ENCODE data around the gene TRMT61A. TPM values are rescaled to one million over a fixed set of nuclear protein-coding genes. Genes with fewer than 3 reads are reported as not detected.

TRMT61A gene
- total and polyA plus RNA-seq, 2 of the 13 experiments (the other 11 are each of a cell fraction or from before 2014, with no cell fraction given) = 6.5 to 13.6 TPM

DNA sequence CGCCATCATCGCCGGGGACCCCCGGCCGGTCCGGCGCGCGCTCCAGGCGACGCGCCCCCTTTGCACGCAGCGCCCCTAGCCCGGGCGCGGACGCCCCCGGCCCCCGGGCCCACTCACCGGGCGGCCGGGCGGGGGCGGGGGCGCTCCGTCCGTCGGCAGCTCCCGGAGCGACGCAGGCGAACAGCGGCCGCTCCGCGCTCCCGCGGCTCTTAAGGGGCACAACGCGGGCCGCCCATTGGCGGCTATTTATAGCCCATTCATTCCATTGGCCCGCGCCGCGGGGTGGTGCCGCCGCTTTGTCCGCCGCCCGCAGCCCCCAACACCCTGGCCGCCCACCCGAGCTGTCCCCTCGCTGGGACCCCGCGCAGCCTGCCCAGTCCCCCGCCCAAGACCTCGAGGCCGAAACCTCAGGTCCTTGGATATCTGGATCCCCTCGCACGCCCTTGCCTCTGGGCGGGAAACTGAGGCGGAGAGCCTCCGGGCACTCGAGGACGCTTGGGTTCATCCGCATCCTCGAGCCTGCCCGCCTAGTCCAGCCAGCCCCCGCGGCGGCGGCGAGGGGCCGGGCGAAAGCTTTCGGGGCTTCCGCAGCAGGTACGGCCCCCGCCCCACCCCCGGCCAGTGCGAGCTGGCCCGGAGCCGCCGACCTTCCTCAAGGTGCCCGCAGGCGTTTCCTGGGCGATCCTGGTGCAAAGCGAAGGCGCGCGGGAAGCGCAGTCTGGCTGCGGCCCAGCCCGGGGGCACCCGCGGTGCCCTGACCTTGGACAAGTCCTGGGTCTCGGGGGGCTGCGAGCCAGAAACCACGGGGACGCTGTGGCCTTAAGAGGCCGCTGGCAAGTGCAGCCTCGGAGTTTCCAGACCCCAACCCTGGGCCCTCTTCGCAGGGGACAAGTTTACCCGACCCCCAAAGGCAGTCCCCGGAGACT, 6.1 kb upstream of the TRMT61A start, which contains the start of gene CKB (continued):
- TF ChIP-seq, protein P1, sequence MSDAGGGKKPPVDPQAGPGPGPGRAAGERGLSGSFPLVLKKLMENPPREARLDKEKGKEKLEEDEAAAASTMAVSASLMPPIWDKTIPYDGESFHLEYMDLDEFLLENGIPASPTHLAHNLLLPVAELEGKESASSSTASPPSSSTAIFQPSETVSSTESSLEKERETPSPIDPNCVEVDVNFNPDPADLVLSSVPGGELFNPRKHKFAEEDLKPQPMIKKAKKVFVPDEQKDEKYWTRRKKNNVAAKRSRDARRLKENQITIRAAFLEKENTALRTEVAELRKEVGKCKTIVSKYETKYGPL (CRISPR knock-in tag; IDR thresholded peaks at IDR 0.05) = no peak
- TF ChIP-seq GZF1 (CRISPR knock-in tag; IDR thresholded peaks at IDR 0.05) = no peak
- no peak for TF ChIP-seq RFX1 (IDR thresholded peaks at IDR 0.05)
- TF ChIP-seq GATAD1 (CRISPR knock-in tag; IDR thresholded peaks at IDR 0.05) = no peak
- TF ChIP-seq ZBTB7B (CRISPR knock-in tag; IDR thresholded peaks at IDR 0.05) = peak; percentile 87
- TF ChIP-seq MYC (CRISPR knock-in tag; IDR thresholded peaks at IDR 0.05; ENCODE audit: borderline replicate concordance) = 0 out of 2 replicates have a peak, but pooled peaks have one; percentile 2
- no peak for TF ChIP-seq ZNF768 (CRISPR knock-in tag; IDR thresholded peaks at IDR 0.05)
- TF ChIP-seq ZNF777 (CRISPR knock-in tag; IDR thresholded peaks at IDR 0.05) = no peak
- no peak for TF ChIP-seq RORA (CRISPR knock-in tag; IDR thresholded peaks at IDR 0.05)
- TF ChIP-seq, protein P2, sequence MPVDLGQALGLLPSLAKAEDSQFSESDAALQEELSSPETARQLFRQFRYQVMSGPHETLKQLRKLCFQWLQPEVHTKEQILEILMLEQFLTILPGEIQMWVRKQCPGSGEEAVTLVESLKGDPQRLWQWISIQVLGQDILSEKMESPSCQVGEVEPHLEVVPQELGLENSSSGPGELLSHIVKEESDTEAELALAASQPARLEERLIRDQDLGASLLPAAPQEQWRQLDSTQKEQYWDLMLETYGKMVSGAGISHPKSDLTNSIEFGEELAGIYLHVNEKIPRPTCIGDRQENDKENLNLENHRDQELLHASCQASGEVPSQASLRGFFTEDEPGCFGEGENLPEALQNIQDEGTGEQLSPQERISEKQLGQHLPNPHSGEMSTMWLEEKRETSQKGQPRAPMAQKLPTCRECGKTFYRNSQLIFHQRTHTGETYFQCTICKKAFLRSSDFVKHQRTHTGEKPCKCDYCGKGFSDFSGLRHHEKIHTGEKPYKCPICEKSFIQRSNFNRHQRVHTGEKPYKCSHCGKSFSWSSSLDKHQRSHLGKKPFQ (CRISPR knock-in tag; IDR thresholded peaks at IDR 0.05; ENCODE audit: insufficient replicate concordance) = peak; percentile 24
- no peak for TF ChIP-seq ZNF468 (CRISPR knock-in tag; IDR thresholded peaks at IDR 0.05)
- TF ChIP-seq, protein P3, sequence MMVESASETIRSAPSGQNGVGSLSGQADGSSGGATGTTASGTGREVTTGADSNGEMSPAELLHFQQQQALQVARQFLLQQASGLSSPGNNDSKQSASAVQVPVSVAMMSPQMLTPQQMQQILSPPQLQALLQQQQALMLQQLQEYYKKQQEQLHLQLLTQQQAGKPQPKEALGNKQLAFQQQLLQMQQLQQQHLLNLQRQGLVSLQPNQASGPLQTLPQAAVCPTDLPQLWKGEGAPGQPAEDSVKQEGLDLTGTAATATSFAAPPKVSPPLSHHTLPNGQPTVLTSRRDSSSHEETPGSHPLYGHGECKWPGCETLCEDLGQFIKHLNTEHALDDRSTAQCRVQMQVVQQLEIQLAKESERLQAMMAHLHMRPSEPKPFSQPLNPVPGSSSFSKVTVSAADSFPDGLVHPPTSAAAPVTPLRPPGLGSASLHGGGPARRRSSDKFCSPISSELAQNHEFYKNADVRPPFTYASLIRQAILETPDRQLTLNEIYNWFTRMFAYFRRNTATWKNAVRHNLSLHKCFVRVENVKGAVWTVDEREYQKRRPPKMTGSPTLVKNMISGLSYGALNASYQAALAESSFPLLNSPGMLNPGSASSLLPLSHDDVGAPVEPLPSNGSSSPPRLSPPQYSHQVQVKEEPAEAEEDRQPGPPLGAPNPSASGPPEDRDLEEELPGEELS (CRISPR knock-in tag; IDR thresholded peaks at IDR 0.05) = no peak
- peak; percentile 35; the same call in 1 of the 2 replicates for TF ChIP-seq ZNF687 (CRISPR knock-in tag; IDR thresholded peaks at IDR 0.05)
- TF ChIP-seq ZFX (CRISPR knock-in tag; IDR thresholded peaks at IDR 0.05; ENCODE audit: low read depth) = 0 out of 2 replicates have a peak, but pooled peaks have one; percentile 12
- no peak for TF ChIP-seq ADNP (CRISPR knock-in tag; IDR thresholded peaks at IDR 0.05)
- no peak for TF ChIP-seq E2F1 (CRISPR knock-in tag; IDR thresholded peaks at IDR 0.05)
- no peak for TF ChIP-seq ZNF720 (CRISPR knock-in tag; IDR thresholded peaks at IDR 0.05)
- no peak for TF ChIP-seq THRA (CRISPR knock-in tag; IDR thresholded peaks at IDR 0.05; ENCODE audit: borderline replicate concordance)
